HepG2 (cell line): Measurements from ENCODE around the gene GSPT1. TPM values are rescaled to one million over a fixed set of nuclear protein-coding genes. Genes with fewer than 3 reads are reported as not detected.

Experiments
- ATAC-seq: fragments of 200-7000 bp; cut with Tn5 transposase; 3 replicates; pipeline ENCODE4 v1.9.1; 2020; ENCODE audit warnings: mild to moderate bottlenecking, moderate library complexity
- BruUV-seq: library from RNA; stranded (reverse); fragments of 400-500 nt; replicated peaks from 2 replicates; lab custom pipeline; 2021; lab: Mats Ljungman, UMichigan
- CTCF ChIA-PET: fragments of 300-600 bp; formaldehyde crosslinking; extraction: SDS; loops from one replicate; lab custom pipeline; 2021; ENCODE audit warnings: low total read pairs, inconsistent platforms, low intra/inter-chr PET ratio; lab: Yijun Ruan, JAX
- POLR2A ChIA-PET: fragments of 350-600 bp; sonication (Branson Sonifier 250); formaldehyde crosslinking; loops from one replicate; lab custom pipeline; 2020; ENCODE audit warnings: antibody characterized with exemption, inconsistent platforms; lab: Yijun Ruan, JAX
- DNase-seq: peaks from one replicate; pipeline ENCODE4 v3.0.0-alpha.2; 2015; ENCODE audit warnings: low spot score
- FAIRE-seq: peaks from 3 replicates; lab custom pipeline; 2011; peaks lifted over from hg19 to GRCh38; lab: Jason Lieb, UNC
- H2AFZ ChIP-seq: one replicate; pipeline ENCODE4 v1.6.1; 2011; ENCODE audit warnings: low read length, inconsistent platforms
- H3K27ac ChIP-seq: fragments of 300-600 bp; 3 replicates; pipeline ENCODE4 v1.8.0; 2011; ENCODE audit warnings: mixed run types, mild to moderate bottlenecking, mixed read lengths, low read length, inconsistent platforms; ENCODE audit not compliant: insufficient read depth; ENCODE audit errors: extremely low read length
- H3K27me3 ChIP-seq, 2 experiments: fragments of 200-600 bp in 1 of 2; 2 replicates in 1 of 2; 3 replicates in 1 of 2; pipeline versions ENCODE4 v1.6.0 to v1.8.0; 2011; ENCODE audit warnings: low read length in 2 of 2, mild to moderate bottlenecking in 2 of 2, moderate library complexity in 2 of 2, inconsistent platforms in 1 of 2; ENCODE audit not compliant: insufficient read depth in 2 of 2, control insufficient read depth in 1 of 2
- H3K36me3 ChIP-seq, 2 experiments: fragments of 200-600 bp in 1 of 2; replicated peaks in 1 of 2; 2 replicates in 1 of 2; 3 replicates in 1 of 2; pipeline versions ENCODE4 v1.5.1 to v1.8.0; 2011; ENCODE audit warnings: low read length in 2 of 2, inconsistent platforms in 1 of 2; ENCODE audit not compliant: insufficient read depth in 2 of 2, control insufficient read depth in 1 of 2
- H3K4me1 ChIP-seq: 2 replicates; pipeline ENCODE4 v1.5.1; 2012; ENCODE audit warnings: low read length, inconsistent platforms; ENCODE audit not compliant: insufficient read depth
- H3K4me2 ChIP-seq: 2 replicates; pipeline ENCODE4 v1.6.0; 2011; ENCODE audit warnings: low read depth, low read length, inconsistent platforms
- H3K4me3 ChIP-seq, 3 experiments: fragments of 200-600 bp in 1 of 3; sonication (generic), shearing (Covaris generic) in 1 of 3; replicated peaks in 1 of 3; 2 replicates each; pipeline ENCODE4 v1.5.1; 2011 to 2016; ENCODE audit warnings: low read length in 3 of 3, inconsistent platforms in 2 of 3, low read depth in 2 of 3, mild to moderate bottlenecking in 2 of 3, control low read depth in 1 of 3, mixed read lengths in 1 of 3; ENCODE audit not compliant: insufficient read depth in 1 of 3
- H3K79me2 ChIP-seq: one replicate; pipeline ENCODE4 v1.6.1; 2011; ENCODE audit warnings: low read length, inconsistent platforms; ENCODE audit not compliant: insufficient read depth
- H3K9ac ChIP-seq: 2 replicates; pipeline ENCODE4 v1.6.0; 2011; ENCODE audit warnings: mild to moderate bottlenecking, low read depth, low read length, inconsistent platforms; ENCODE audit not compliant: insufficient read depth
- H3K9me3 ChIP-seq: 2 replicates; pipeline ENCODE4 v1.5.1; 2012; ENCODE audit warnings: mild to moderate bottlenecking, low read length
- H4K20me1 ChIP-seq: 2 replicates; pipeline ENCODE4 v1.6.0; 2011; ENCODE audit warnings: inconsistent platforms, mild to moderate bottlenecking, low read length, moderate library complexity; ENCODE audit not compliant: insufficient read depth
- GABPB1 ChIP-seq: IDR thresholded peaks from 2 replicates; pipeline ENCODE4 v1.6.1; 2016; ENCODE audit warnings: mild to moderate bottlenecking, missing genetic modification reagents, moderate library complexity, missing compliant biosample characterization
- GZF1 ChIP-seq: sonication (generic); formaldehyde crosslinking; IDR thresholded peaks from 2 replicates; pipeline ENCODE4 v1.5.1; 2020; ENCODE audit warnings: mild to moderate bottlenecking, missing genetic modification reagents
- HIC2 ChIP-seq: sonication (generic); formaldehyde crosslinking; IDR thresholded peaks from 2 replicates; pipeline ENCODE4 v1.9.0; 2022; ENCODE audit warnings: low read depth, missing genetic modification reagents
- KAT8 ChIP-seq: IDR thresholded peaks from 2 replicates; pipeline ENCODE4 v1.6.1; 2016; ENCODE audit warnings: missing genetic modification reagents, missing compliant biosample characterization
- MAFF ChIP-seq: IDR thresholded peaks from 2 replicates; pipeline ENCODE4 v1.6.1; 2011; ENCODE audit warnings: low read depth, low read length, improper control_type of control experiment
- MAFK ChIP-seq, 2 experiments: IDR thresholded peaks in 1 of 2; conservative IDR thresholded peaks in 1 of 2; 2 replicates each; pipeline ENCODE4 v1.6.1; 2011; ENCODE audit warnings: improper control_type of control experiment in 2 of 2, low read length in 2 of 2
- MBD4 ChIP-seq: IDR thresholded peaks from 2 replicates; pipeline ENCODE4 v1.6.1; 2012; ENCODE audit warnings: low read length, inconsistent platforms, borderline replicate concordance
- MED8 ChIP-seq: sonication (generic); formaldehyde crosslinking; IDR thresholded peaks from 2 replicates; pipeline ENCODE4 v1.8.1; 2023; ENCODE audit warnings: mild to moderate bottlenecking, missing genetic modification reagents; ENCODE audit not compliant: insufficient replicate concordance
- MTF1 ChIP-seq: sonication (generic); formaldehyde crosslinking; IDR thresholded peaks from 2 replicates; pipeline ENCODE4 v1.5.0; 2020; ENCODE audit warnings: missing genetic modification reagents
- ZBTB8A ChIP-seq: sonication (generic); formaldehyde crosslinking; IDR thresholded peaks from 2 replicates; pipeline ENCODE4 v1.4.0; 2020; ENCODE audit warnings: mild to moderate bottlenecking, low read depth, missing genetic modification reagents, borderline replicate concordance
- ZNF772 ChIP-seq: sonication (generic); formaldehyde crosslinking; IDR thresholded peaks from 2 replicates; pipeline ENCODE4 v1.5.0; 2020; ENCODE audit warnings: mild to moderate bottlenecking, missing genetic modification reagents
- ZNF781 ChIP-seq: sonication (generic); formaldehyde crosslinking; IDR thresholded peaks from 2 replicates; pipeline ENCODE4 v1.5.1; 2020; ENCODE audit warnings: borderline replicate concordance, mild to moderate bottlenecking, missing genetic modification reagents; ENCODE audit errors: not compliant biosample characterization
- ZNF800 ChIP-seq: sonication (generic); formaldehyde crosslinking; IDR thresholded peaks from 2 replicates; pipeline ENCODE4 v1.4.0; 2020; ENCODE audit warnings: missing genetic modification reagents
- WGBS: methylation state at CpG from one replicate; pipeline ENCODE4 v1.1.6; 2017; ENCODE audit warnings: low lambda C conversion rate; 5-methylcytosine and 5-hydroxymethylcytosine counted together
- in situ Hi-C: cut with HindIII; loops from 2 replicates; pipeline ENCODE4 v1.10.0; 2017; ENCODE audit warnings: low pct_unique_long_range_greater_than_20kb; ENCODE audit not compliant: extremely low pct_ligation_motif_present
- intact Hi-C: fragments of 100-400 bp; cut with micrococcal nuclease; formaldehyde crosslinking; loops from one replicate; pipeline ENCODE4 v1.10.0; 2022; ENCODE audit not compliant: unreplicated experiment
- polyA plus RNA-seq, 8 experiments: library from polyadenylated mRNA; depleted of rRNA in 3 of 8; stranded (reverse) in 7 of 8; unstranded in 1 of 8; fragments of >200 nt; fragmentation: Illumina TruSeq in 4 of 8; extraction: Trizol in 4 of 8; gene quantifications; 2 replicates each; pipeline versions ENCODE4 v1.2.1 to v1.2.3, GENCODE V29; 2011 to 2016; ENCODE audit warnings: low read depth in 4 of 8, missing spikeins in 1 of 8, mixed read lengths in 1 of 8; ENCODE audit not compliant: insufficient read depth in 1 of 8
- total RNA-seq, 5 experiments: library from RNA; depleted of rRNA; stranded (reverse); fragments of >200 nt; fragmentation: Illumina TruSeq; extraction: Trizol; gene quantifications; 2 replicates each; pipeline ENCODE4 v1.2.3, GENCODE V29; 2016; ENCODE audit warnings: low read depth in 1 of 5

The GSPT1 gene
- total and polyA plus RNA-seq, 2 of the 13 experiments (the other 11 are each of a cell fraction or from before 2014, with no cell fraction given), result 120 to 316 TPM

- in situ Hi-C loops (no loop called here), intact Hi-C loops (no loop called here)
- POLR2A ChIA-PET, result interaction anchor here (0.8 kb wide), 1 partner anchor 11 kb away, joined by 3 read pairs; the partner anchor contains the start of gene RSL1D1
- ATAC-seq (no peak), FAIRE-seq (no peak), DNase-seq (no peak)
- H2AFZ ChIP-seq, result no peak overlapping the region
- H3K9ac ChIP-seq, result no peak overlapping the region
- no peaks in the 10 kb centered on the region for H3K27me3 ChIP-seq
- no peaks in the 10 kb centered on the region for H3K9me3 ChIP-seq
- 86% methylated on average over 2 of the region's 2 CpGs for WGBS
- H3K4me3 ChIP-seq, result no peak overlapping the region
- peaks cover 8% of the 10 kb centered on the region; the same call in 1 of the 2 replicates for H4K20me1 ChIP-seq
- no peak overlapping the region for H3K4me2 ChIP-seq
- no TSS peak for BruUV-seq
- peaks cover 22% of the 10 kb centered on the region for H3K4me1 ChIP-seq
- no peak for TF ChIP-seq MTF1
- TF ChIP-seq GABPB1 (CRISPR knock-in tag), result no peak
- no peak for TF ChIP-seq ZNF800 (CRISPR knock-in tag)
- no peak for TF ChIP-seq HIC2 (CRISPR knock-in tag)
- no peak for TF ChIP-seq GZF1 (CRISPR knock-in tag)
- TF ChIP-seq ZNF772, result no peak
- TF ChIP-seq ZNF781 (CRISPR knock-in tag), result no peak
- TF ChIP-seq MAFK (conservative IDR thresholded peaks at IDR 0.05 in 1 of 2, IDR thresholded peaks at IDR 0.05 in 1 of 2; ENCODE audit: low read length in 2 of 2), result peak; percentile 62 to 65
- no peak for TF ChIP-seq MBD4
- no peak for TF ChIP-seq MED8
- no peak for TF ChIP-seq ZBTB8A (CRISPR knock-in tag)
- TF ChIP-seq KAT8 (CRISPR knock-in tag), result no peak
- peak; percentile 69 for TF ChIP-seq MAFF
- H3K27ac ChIP-seq, result no peak overlapping the region
- CTCF ChIA-PET, result no interaction called here
- peaks cover 0 to 4% of the 10 kb centered on the region in 2 experiments; a peak in 2 of 5 replicates for H3K36me3 ChIP-seq
- peaks cover 66% of the 10 kb centered on the region for H3K79me2 ChIP-seq
Observed at GRCh38 chr16:11862489-11862888, 53.3 kb downstream of the GSPT1 start.
